HepG2 (cell line): ENCODE measurements around the gene TREM1. TPM values are rescaled to one million over a fixed set of nuclear protein-coding genes. Genes with fewer than 3 reads are reported as not detected.

ENCODE experiments used
- ATAC-seq: fragments of 200-7000 bp; cut with Tn5 transposase; 3 replicates; pipeline ENCODE4 v1.9.1; 2020; ENCODE audit warnings: mild to moderate bottlenecking, moderate library complexity
- BruUV-seq: library from RNA; stranded (reverse); fragments of 400-500 nt; replicated peaks from 2 replicates; lab custom pipeline; 2021; lab: Mats Ljungman, UMichigan
- CTCF ChIA-PET: fragments of 300-600 bp; formaldehyde crosslinking; extraction: SDS; loops from one replicate; lab custom pipeline; 2021; ENCODE audit warnings: low total read pairs, inconsistent platforms, low intra/inter-chr PET ratio; lab: Yijun Ruan, JAX
- POLR2A ChIA-PET: fragments of 350-600 bp; sonication (Branson Sonifier 250); formaldehyde crosslinking; loops from one replicate; lab custom pipeline; 2020; ENCODE audit warnings: antibody characterized with exemption, inconsistent platforms; lab: Yijun Ruan, JAX
- DNase-seq: peaks from one replicate; pipeline ENCODE4 v3.0.0-alpha.2; 2015; ENCODE audit warnings: low spot score
- FAIRE-seq: peaks from 3 replicates; lab custom pipeline; 2011; peaks lifted over from hg19 to GRCh38; lab: Jason Lieb, UNC
- H2AFZ ChIP-seq: one replicate; pipeline ENCODE4 v1.6.1; 2011; ENCODE audit warnings: low read length, inconsistent platforms
- H3K27ac ChIP-seq: fragments of 300-600 bp; 3 replicates; pipeline ENCODE4 v1.8.0; 2011; ENCODE audit warnings: mixed run types, mild to moderate bottlenecking, mixed read lengths, low read length, inconsistent platforms; ENCODE audit not compliant: insufficient read depth; ENCODE audit errors: extremely low read length
- H3K27me3 ChIP-seq, 2 experiments: fragments of 200-600 bp in 1 of 2; 2 replicates in 1 of 2; 3 replicates in 1 of 2; pipeline versions ENCODE4 v1.6.0 to v1.8.0; 2011; ENCODE audit warnings: low read length in 2 of 2, mild to moderate bottlenecking in 2 of 2, moderate library complexity in 2 of 2, inconsistent platforms in 1 of 2; ENCODE audit not compliant: insufficient read depth in 2 of 2, control insufficient read depth in 1 of 2
- H3K36me3 ChIP-seq, 2 experiments: fragments of 200-600 bp in 1 of 2; replicated peaks in 1 of 2; 2 replicates in 1 of 2; 3 replicates in 1 of 2; pipeline versions ENCODE4 v1.5.1 to v1.8.0; 2011; ENCODE audit warnings: low read length in 2 of 2, inconsistent platforms in 1 of 2; ENCODE audit not compliant: insufficient read depth in 2 of 2, control insufficient read depth in 1 of 2
- H3K4me1 ChIP-seq: 2 replicates; pipeline ENCODE4 v1.5.1; 2012; ENCODE audit warnings: low read length, inconsistent platforms; ENCODE audit not compliant: insufficient read depth
- H3K4me2 ChIP-seq: 2 replicates; pipeline ENCODE4 v1.6.0; 2011; ENCODE audit warnings: low read depth, low read length, inconsistent platforms
- H3K4me3 ChIP-seq, 3 experiments: fragments of 200-600 bp in 1 of 3; sonication (generic), shearing (Covaris generic) in 1 of 3; replicated peaks in 1 of 3; 2 replicates each; pipeline ENCODE4 v1.5.1; 2011 to 2016; ENCODE audit warnings: low read length in 3 of 3, inconsistent platforms in 2 of 3, low read depth in 2 of 3, mild to moderate bottlenecking in 2 of 3, control low read depth in 1 of 3, mixed read lengths in 1 of 3; ENCODE audit not compliant: insufficient read depth in 1 of 3
- H3K79me2 ChIP-seq: one replicate; pipeline ENCODE4 v1.6.1; 2011; ENCODE audit warnings: low read length, inconsistent platforms; ENCODE audit not compliant: insufficient read depth
- H3K9ac ChIP-seq: 2 replicates; pipeline ENCODE4 v1.6.0; 2011; ENCODE audit warnings: mild to moderate bottlenecking, low read depth, low read length, inconsistent platforms; ENCODE audit not compliant: insufficient read depth
- H3K9me3 ChIP-seq: 2 replicates; pipeline ENCODE4 v1.5.1; 2012; ENCODE audit warnings: mild to moderate bottlenecking, low read length
- H4K20me1 ChIP-seq: 2 replicates; pipeline ENCODE4 v1.6.0; 2011; ENCODE audit warnings: inconsistent platforms, mild to moderate bottlenecking, low read length, moderate library complexity; ENCODE audit not compliant: insufficient read depth
- AKAP8 ChIP-seq: sonication (generic); formaldehyde crosslinking; IDR thresholded peaks from 2 replicates; pipeline ENCODE4 v1.5.1; 2020; ENCODE audit warnings: mild to moderate bottlenecking, missing genetic modification reagents
- DPF2 ChIP-seq: sonication (generic); formaldehyde crosslinking; IDR thresholded peaks from 2 replicates; pipeline ENCODE4 v1.4.0; 2020; ENCODE audit warnings: mild to moderate bottlenecking, low read depth, missing genetic modification reagents, borderline replicate concordance
- ELF4 ChIP-seq: sonication (generic); formaldehyde crosslinking; IDR thresholded peaks from 2 replicates; pipeline ENCODE4 v1.5.0; 2020; ENCODE audit warnings: missing genetic modification reagents, mild to moderate bottlenecking, moderate library complexity, borderline replicate concordance
- FOXO1 ChIP-seq: sonication (generic); formaldehyde crosslinking; IDR thresholded peaks from 2 replicates; pipeline ENCODE4 v1.4.0; 2020; ENCODE audit warnings: missing genetic modification reagents
- GABPB1 ChIP-seq: IDR thresholded peaks from 2 replicates; pipeline ENCODE4 v1.6.1; 2016; ENCODE audit warnings: mild to moderate bottlenecking, missing genetic modification reagents, moderate library complexity, missing compliant biosample characterization
- PHF20 ChIP-seq: sonication (generic); formaldehyde crosslinking; IDR thresholded peaks from 2 replicates; pipeline ENCODE4 v1.5.0; 2020; ENCODE audit warnings: mild to moderate bottlenecking, missing genetic modification reagents
- SIX1 ChIP-seq: sonication (generic); formaldehyde crosslinking; IDR thresholded peaks from 2 replicates; pipeline ENCODE4 v1.4.0; 2020; ENCODE audit warnings: missing genetic modification reagents, borderline replicate concordance
- SMARCC2 ChIP-seq: fragments of 450-650 bp; IDR thresholded peaks from 2 replicates; pipeline ENCODE4 v1.6.1; 2017; ENCODE audit warnings: antibody characterized with exemption, mild to moderate bottlenecking
- TBP ChIP-seq: sonication (generic); formaldehyde crosslinking; IDR thresholded peaks from 2 replicates; pipeline ENCODE4 v1.5.0; 2020; ENCODE audit warnings: missing genetic modification reagents
- ZBTB14 ChIP-seq: sonication (generic); formaldehyde crosslinking; IDR thresholded peaks from 2 replicates; pipeline ENCODE4 v1.4.0; 2020; ENCODE audit warnings: missing genetic modification reagents
- ZNF33B ChIP-seq: sonication (generic); formaldehyde crosslinking; IDR thresholded peaks from 2 replicates; pipeline ENCODE4 v1.5.1; 2020; ENCODE audit warnings: mild to moderate bottlenecking, missing genetic modification reagents
- ZNF451 ChIP-seq: sonication (generic); formaldehyde crosslinking; IDR thresholded peaks from 2 replicates; pipeline ENCODE4 v1.5.0; 2020; ENCODE audit warnings: mild to moderate bottlenecking, missing genetic modification reagents
- ZSCAN25 ChIP-seq: sonication (generic); formaldehyde crosslinking; IDR thresholded peaks from 2 replicates; pipeline ENCODE4 v1.8.0; 2022; ENCODE audit warnings: mild to moderate bottlenecking, missing genetic modification reagents
- ZSCAN30 ChIP-seq: sonication (generic); formaldehyde crosslinking; IDR thresholded peaks from 2 replicates; pipeline ENCODE4 v1.5.0; 2020; ENCODE audit warnings: mild to moderate bottlenecking, missing genetic modification reagents
- ZZZ3 ChIP-seq: sonication (generic); formaldehyde crosslinking; IDR thresholded peaks from 2 replicates; pipeline ENCODE4 v1.4.0; 2020; ENCODE audit warnings: missing genetic modification reagents, mild to moderate bottlenecking, borderline replicate concordance
- WGBS: methylation state at CpG from one replicate; pipeline ENCODE4 v1.1.6; 2017; ENCODE audit warnings: low lambda C conversion rate; 5-methylcytosine and 5-hydroxymethylcytosine counted together
- in situ Hi-C: cut with HindIII; loops from 2 replicates; pipeline ENCODE4 v1.10.0; 2017; ENCODE audit warnings: low pct_unique_long_range_greater_than_20kb; ENCODE audit not compliant: extremely low pct_ligation_motif_present
- intact Hi-C: fragments of 100-400 bp; cut with micrococcal nuclease; formaldehyde crosslinking; loops from one replicate; pipeline ENCODE4 v1.10.0; 2022; ENCODE audit not compliant: unreplicated experiment
- polyA plus RNA-seq, 8 experiments: library from polyadenylated mRNA; depleted of rRNA in 3 of 8; stranded (reverse) in 7 of 8; unstranded in 1 of 8; fragments of >200 nt; fragmentation: Illumina TruSeq in 4 of 8; extraction: Trizol in 4 of 8; gene quantifications; 2 replicates each; pipeline versions ENCODE4 v1.2.1 to v1.2.3, GENCODE V29; 2011 to 2016; ENCODE audit warnings: low read depth in 4 of 8, missing spikeins in 1 of 8, mixed read lengths in 1 of 8; ENCODE audit not compliant: insufficient read depth in 1 of 8
- total RNA-seq, 5 experiments: library from RNA; depleted of rRNA; stranded (reverse); fragments of >200 nt; fragmentation: Illumina TruSeq; extraction: Trizol; gene quantifications; 2 replicates each; pipeline ENCODE4 v1.2.3, GENCODE V29; 2016; ENCODE audit warnings: low read depth in 1 of 5
- TF ChIP-seq, protein P1 (sequence below): sonication (generic); formaldehyde crosslinking; IDR thresholded peaks from 2 replicates; pipeline ENCODE4 v1.5.1; 2020; ENCODE audit warnings: mild to moderate bottlenecking, missing genetic modification reagents, borderline replicate concordance

The TREM1 gene
- total and polyA plus RNA-seq, 2 of the 13 experiments (the other 11 are each of a cell fraction or from before 2014, with no cell fraction given): 0.49 TPM; not detected in 1

- no peak for FAIRE-seq
- ATAC-seq: no peak
- H3K27me3 ChIP-seq: peaks cover 2 to 14% of the 10 kb centered on the region in 2 experiments; a peak in 2 of 5 replicates
Measured at GRCh38 chr6:41232667-41233066, 53.8 kb downstream of the TREM1 start.

GRCh38 chr6:41231246-41231645 is 55.2 kb downstream of the TREM1 start:
- FAIRE-seq (no peak), DNase-seq (no peak), ATAC-seq (no peak)
- intact Hi-C loops (no loop called here), in situ Hi-C loops (no loop called here)
- 4% methylated on average over 5 of the region's 5 CpGs for WGBS
- no peaks in the 10 kb centered on the region for H4K20me1 ChIP-seq
- peaks cover 0 to 17% of the 10 kb centered on the region in 2 experiments; a peak in 2 of 5 replicates for H3K27me3 ChIP-seq
- H3K4me2 ChIP-seq: no peak overlapping the region
- POLR2A ChIA-PET: no interaction called here
- BruUV-seq: no TSS peak
- H3K4me3 ChIP-seq: no peak overlapping the region
- no peak overlapping the region for H3K9ac ChIP-seq
- H3K36me3 ChIP-seq: no peaks in the 10 kb centered on the region
- no peaks in the 10 kb centered on the region for H3K4me1 ChIP-seq
- no peak overlapping the region for H3K27ac ChIP-seq
- CTCF ChIA-PET: no interaction called here
- no peak overlapping the region for H2AFZ ChIP-seq
- no peaks in the 10 kb centered on the region for H3K79me2 ChIP-seq
- no peaks in the 10 kb centered on the region for H3K9me3 ChIP-seq
- no peak for TF ChIP-seq AKAP8 (CRISPR knock-in tag)
- TF ChIP-seq SIX1: no peak
- TF ChIP-seq DPF2: no peak
- TF ChIP-seq ZBTB14 (CRISPR knock-in tag): no peak
- no peak for TF ChIP-seq ELF4
- TF ChIP-seq FOXO1 (CRISPR knock-in tag): no peak
- no peak for TF ChIP-seq TBP (CRISPR knock-in tag)
- TF ChIP-seq PHF20 (CRISPR knock-in tag): no peak
- no peak for TF ChIP-seq GABPB1 (CRISPR knock-in tag)
- no peak for TF ChIP-seq SMARCC2
- TF ChIP-seq, protein P1, sequence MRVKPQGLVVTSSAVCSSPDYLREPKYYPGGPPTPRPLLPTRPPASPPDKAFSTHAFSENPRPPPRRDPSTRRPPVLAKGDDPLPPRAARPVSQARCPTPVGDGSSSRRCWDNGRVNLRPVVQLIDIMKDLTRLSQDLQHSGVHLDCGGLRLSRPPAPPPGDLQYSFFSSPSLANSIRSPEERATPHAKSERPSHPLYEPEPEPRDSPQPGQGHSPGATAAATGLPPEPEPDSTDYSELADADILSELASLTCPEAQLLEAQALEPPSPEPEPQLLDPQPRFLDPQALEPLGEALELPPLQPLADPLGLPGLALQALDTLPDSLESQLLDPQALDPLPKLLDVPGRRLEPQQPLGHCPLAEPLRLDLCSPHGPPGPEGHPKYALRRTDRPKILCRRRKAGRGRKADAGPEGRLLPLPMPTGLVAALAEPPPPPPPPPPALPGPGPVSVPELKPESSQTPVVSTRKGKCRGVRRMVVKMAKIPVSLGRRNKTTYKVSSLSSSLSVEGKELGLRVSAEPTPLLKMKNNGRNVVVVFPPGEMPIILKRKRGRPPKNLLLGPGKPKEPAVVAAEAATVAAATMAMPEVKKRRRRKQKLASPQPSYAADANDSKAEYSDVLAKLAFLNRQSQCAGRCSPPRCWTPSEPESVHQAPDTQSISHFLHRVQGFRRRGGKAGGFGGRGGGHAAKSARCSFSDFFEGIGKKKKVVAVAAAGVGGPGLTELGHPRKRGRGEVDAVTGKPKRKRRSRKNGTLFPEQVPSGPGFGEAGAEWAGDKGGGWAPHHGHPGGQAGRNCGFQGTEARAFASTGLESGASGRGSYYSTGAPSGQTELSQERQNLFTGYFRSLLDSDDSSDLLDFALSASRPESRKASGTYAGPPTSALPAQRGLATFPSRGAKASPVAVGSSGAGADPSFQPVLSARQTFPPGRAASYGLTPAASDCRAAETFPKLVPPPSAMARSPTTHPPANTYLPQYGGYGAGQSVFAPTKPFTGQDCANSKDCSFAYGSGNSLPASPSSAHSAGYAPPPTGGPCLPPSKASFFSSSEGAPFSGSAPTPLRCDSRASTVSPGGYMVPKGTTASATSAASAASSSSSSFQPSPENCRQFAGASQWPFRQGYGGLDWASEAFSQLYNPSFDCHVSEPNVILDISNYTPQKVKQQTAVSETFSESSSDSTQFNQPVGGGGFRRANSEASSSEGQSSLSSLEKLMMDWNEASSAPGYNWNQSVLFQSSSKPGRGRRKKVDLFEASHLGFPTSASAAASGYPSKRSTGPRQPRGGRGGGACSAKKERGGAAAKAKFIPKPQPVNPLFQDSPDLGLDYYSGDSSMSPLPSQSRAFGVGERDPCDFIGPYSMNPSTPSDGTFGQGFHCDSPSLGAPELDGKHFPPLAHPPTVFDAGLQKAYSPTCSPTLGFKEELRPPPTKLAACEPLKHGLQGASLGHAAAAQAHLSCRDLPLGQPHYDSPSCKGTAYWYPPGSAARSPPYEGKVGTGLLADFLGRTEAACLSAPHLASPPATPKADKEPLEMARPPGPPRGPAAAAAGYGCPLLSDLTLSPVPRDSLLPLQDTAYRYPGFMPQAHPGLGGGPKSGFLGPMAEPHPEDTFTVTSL (CRISPR knock-in tag): no peak
- TF ChIP-seq ZZZ3 (CRISPR knock-in tag): no peak

More at GRCh38 chr6:41232667-41233066, 53.8 kb downstream of the TREM1 start:
- intact Hi-C loops: no loop called here
- ChIA-PET POLR2A (no interaction called here), CTCF (no interaction called here)
- BruUV-seq: no TSS peak
- DNase-seq: no peak
- H3K4me1 ChIP-seq: no peaks in the 10 kb centered on the region
- H3K9me3 ChIP-seq: no peaks in the 10 kb centered on the region
- H3K9ac ChIP-seq: no peak overlapping the region
- H2AFZ ChIP-seq: no peak overlapping the region
- in situ Hi-C loops: no loop called here
- WGBS: 14% methylated on average over 6 of the region's 6 CpGs
- no peaks in the 10 kb centered on the region for H4K20me1 ChIP-seq
- H3K4me3 ChIP-seq: no peak overlapping the region
- H3K36me3 ChIP-seq: no peaks in the 10 kb centered on the region
- no peak overlapping the region for H3K4me2 ChIP-seq
- no peaks in the 10 kb centered on the region for H3K79me2 ChIP-seq
- no peak for TF ChIP-seq ZNF33B (CRISPR knock-in tag)
- no peak for TF ChIP-seq ZSCAN25
- no peak for TF ChIP-seq ZNF451 (CRISPR knock-in tag)
- no peak for TF ChIP-seq ZSCAN30 (CRISPR knock-in tag)
- H3K27ac ChIP-seq: no peak overlapping the region
